Neural progenitor cell (in vitro differentiated cells): ENCODE measurements around the gene NEU2.

Experiments used
- CTCF ChIP-seq: fragments of 200-600 bp; sonication (generic); IDR thresholded peaks from 2 replicates; pipeline ENCODE4 v1.5.1; 2017; ENCODE audit warnings: antibody characterized with exemption, mild to moderate bottlenecking
- EZH2 ChIP-seq: fragments of 200-600 bp; sonication (generic); IDR thresholded peaks from 2 replicates; pipeline ENCODE4 v1.6.1; 2017; ENCODE audit warnings: antibody characterized with exemption, mild to moderate bottlenecking, moderate library complexity

- no peak for TF ChIP-seq CTCF
- TF ChIP-seq EZH2, result no peak
These were observed 28.6 kb downstream of the NEU2 start for GRCh38 chr2:233060980-233061590.
